T follicular helper cell (primary cell): ENCODE results near the gene LAMC3.

ENCODE experiments used
- DNase-seq: peaks from one replicate; pipeline ENCODE4 v3.0.0-alpha.2; 2020; ENCODE audit warnings: low read depth

LAMC3 gene

GRCh38 chr9:131078427-131079366, 69.7 kb downstream of the LAMC3 start:
- no peak for DNase-seq

GRCh38 chr9:131080589-131080988, 71.6 kb downstream of the LAMC3 start:
- no peak for DNase-seq

DNA sequence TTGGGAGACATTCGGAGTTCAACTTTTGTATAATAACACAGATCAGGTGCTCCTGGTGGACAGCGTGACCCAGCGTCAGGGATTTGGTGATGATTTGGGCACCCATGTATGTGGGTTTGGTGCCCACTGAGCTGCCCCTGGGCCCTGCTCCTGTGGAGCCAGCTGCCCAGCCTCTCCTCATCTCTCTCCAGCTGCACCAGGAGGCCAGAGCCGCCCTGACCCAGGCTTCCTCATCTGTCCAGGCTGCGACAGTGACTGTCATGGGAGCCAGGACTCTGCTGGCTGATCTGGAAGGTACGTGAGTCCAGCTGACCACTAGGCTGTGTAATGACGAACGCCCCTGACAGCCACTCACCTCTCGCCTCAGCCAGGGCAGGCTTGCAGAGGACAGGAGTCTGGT, 72.9 kb downstream of the LAMC3 start:
- no peak for DNase-seq

- no peak for DNase-seq
Measured at GRCh38 chr9:131082774-131083512, 74.0 kb downstream of the LAMC3 start.

DNA sequence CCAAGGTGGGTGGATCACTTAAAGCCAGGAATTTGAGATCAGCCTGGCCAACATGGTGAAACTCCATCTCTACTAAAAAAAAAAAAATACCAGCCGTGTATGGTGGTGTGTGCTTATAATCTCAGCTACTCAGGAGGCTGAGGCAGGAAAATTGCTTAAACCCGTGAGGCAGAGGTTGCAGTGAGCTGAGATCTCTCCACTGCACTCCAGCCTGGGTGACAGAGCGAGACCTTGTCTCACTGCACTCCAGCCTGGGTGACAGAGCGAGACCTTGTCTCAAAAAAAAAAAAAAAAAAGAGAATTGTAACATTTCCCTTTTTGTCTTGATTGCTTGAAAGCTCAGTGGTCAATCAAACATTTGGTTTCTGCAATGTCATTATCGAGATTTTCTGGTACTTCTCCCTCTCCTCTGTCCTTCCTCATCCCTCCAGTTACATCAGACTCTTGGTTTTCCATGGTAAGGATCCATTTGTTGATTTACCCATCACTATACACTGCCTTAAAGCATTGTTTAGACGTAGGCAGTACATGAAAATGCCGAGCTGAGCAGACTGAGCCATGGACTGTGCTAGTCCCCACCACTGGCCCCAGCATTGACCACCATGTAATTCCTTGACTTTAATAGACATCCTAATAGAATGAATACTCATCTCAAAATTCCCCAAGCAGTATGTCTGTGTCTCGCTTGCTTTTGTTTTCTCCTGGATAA, 75.8 kb downstream of the LAMC3 start:
- DNase-seq = no peak

- DNase-seq = no peak
Measured at GRCh38 chr9:131085370-131086122, 76.6 kb downstream of the LAMC3 start.

- no peak for DNase-seq
Measured at GRCh38 chr9:131087354-131087893, 78.5 kb downstream of the LAMC3 start.

DNA sequence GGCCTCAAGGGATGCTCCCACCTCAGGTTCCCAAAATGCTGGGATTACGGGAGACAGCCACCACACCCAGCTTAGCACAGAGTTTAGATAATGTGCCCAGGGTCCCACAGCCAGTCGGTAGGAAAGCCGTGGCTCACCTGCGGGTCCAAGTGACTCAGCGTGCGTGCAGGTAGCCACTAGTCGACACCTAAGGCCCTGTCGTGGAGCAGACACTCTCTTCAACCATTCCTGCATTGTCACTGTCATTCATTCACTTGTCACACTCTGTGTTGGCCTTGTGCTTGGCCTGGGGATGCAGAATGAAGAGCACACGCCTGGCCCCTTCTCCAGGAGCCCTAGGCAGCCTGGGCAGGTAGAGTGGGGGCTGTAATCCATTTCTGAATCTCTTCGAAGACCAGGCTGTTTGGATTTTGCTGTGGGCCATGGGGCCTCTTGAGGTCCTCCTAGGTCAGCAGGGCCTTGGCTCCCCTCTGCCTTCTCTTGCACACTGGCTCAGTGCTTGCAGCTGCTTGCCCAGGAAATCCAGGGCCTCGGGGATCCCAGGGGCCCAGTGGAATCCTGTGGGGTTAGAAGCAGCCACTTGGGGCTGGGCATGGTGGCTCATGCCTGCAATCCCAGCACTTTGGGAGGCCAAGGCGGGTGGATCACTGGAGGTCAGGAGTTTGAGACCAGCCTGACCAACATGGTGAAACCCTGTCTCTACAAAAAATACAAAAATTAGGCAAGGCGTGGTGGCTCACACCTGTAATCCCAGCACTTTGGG, 81.2 kb downstream of the LAMC3 start:
- DNase-seq = no peak

GRCh38 chr9:131091352-131091992, 82.5 kb downstream of the LAMC3 start:
- DNase-seq = no peak

DNA sequence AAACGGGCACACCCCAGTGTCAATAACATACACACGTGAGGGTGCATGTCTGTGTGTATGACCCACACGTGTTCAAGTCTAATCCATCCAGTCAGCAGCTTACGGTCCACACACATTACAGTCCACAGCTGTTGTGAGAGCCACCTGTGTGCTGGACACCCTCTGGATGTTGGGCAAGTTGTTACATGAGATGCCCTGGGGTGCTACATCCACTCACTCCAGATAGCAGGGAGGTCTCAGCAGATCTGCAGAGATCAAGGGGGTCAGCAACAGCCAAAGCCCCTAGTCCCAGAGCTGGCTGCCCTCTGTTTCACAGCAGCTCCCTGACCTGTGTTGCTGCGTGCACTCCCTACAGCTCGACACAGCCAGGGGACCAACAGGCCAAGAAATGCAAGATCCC, 83.1 kb downstream of the LAMC3 start:
- no peak for DNase-seq

DNA sequence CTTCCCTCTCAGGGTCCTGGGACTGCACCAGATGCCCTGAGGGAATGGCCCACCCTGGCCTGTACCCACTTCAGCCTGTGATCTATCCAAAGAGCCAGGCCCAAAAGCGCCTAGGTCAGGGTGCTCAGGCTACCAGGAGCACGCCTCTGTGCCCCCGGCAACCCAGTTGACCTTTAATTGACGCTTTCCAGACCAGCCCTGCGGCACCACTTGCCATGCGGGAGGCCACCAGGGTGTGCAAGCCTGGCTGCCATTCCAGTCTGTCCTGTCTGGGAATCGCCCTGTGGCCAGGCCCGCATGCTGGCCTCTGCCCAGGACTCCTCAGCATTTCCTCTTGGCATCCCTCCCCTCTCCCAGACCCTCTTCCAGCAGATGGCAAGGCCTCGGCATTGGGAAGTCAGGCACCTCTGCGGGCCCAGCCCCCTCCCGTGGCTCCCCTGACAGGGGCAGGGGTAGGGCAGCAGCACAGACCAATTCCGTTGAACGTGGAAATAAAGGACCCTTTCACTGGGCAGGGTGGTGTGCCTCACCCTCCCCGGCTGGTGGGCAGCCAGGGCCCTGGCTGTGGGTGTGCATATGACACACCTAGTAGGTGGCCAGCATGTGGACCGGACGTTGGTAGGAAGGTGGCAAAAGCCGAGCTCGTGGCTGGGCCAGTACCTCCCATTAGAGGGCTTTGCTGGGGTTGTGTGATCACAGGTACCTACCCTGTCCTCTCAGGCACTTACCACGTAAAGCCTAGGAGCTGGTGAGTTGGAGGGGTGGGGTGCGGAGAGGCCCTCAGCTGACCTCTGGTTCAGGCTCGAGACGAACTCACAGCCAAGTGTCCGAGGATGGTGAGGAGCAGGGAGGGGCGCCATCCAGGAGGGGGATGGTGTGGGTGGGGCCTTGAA, 83.8 kb downstream of the LAMC3 start:
- DNase-seq = no peak

DNA sequence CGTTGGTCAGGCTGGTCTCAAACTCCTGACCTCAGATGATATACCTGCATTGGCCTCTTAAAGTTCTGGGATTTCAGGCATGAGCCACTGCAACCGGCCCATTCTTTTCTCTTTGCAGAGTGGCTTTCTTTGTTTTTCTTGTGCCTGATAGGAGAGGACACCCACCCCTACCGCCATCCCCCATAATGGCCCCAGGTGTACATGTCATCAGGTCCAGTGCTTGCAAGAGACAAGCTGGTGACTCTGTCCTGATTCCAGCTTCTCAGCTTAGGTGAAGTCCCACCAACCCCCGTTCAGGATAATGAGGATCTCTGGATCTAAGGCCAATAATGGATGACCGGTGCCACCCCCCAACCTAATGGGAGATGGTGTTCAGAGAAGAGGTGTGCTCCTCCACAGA, 85.0 kb downstream of the LAMC3 start:
- no peak for DNase-seq

DNA sequence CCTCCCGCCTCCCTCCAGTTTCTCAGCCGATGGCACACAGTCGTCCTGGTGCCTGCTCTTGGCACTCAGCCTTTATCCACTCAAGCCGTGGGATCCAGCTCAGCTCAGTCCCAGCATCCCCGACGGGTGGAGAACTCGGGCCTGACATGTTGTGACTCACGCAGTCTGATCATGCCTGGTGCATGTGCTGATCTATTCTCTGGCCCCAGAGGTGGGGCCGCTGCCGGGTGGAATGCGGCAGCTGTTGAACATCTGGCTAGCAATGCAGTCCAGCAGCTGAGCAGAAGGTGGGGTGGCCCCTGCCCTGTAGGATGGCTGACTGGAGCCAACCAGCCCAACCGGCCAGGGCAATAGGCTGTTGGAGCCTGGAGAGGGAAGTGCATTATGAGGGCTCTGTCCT, 85.6 kb downstream of the LAMC3 start:
- DNase-seq = no peak

- no peak for DNase-seq
Measured at GRCh38 chr9:131095666-131096268, 86.8 kb downstream of the LAMC3 start.

DNA sequence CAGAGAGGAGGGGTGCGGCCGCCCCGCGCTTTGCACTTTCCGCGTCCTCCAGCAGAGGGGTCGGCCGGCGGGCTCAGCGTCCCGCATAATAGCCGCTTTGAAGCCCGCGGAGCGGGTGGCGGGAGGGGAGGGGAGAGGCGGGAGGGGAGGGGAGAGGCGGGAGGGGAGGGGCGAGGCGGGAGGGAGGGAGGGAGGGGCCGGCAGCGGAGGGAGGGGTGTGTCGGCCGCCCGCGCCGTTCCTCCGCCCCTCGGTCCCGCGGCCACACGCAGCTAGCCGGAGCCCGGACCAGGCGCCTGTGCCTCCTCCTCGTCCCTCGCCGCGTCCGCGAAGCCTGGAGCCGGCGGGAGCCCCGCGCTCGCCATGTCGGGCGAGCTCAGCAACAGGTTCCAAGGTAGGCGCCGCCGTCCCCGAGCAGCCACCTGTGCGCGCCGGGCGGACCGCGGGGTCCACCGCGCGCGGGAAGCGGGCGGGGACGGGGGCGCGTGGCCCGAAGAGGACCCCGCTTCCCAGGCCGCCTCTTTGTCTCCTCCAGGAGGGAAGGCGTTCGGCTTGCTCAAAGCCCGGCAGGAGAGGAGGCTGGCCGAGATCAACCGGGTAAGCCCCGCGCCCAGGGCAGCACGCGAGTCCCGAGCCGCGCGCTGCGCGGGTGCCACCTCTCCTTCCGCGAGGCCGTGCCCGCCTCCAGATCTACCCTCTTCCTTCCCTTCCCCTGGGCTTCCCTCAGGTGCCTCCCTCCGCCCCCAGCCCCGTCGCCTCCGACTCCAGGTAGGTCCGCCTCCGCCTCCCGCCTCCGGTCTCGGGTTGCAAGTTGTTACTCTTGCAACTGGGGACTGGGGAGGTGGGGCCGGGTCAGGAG, 87.5 kb downstream of the LAMC3 start, which contains the start of gene AIF1L:
TSS of gene AIF1L (plus strand) at position 263 of the 857 bp plus-strand sequence. CDS start at position 362, 99 bp downstream.
- DNase-seq = no peak

GRCh38 chr9:131097126-131097947, 88.4 kb downstream of the LAMC3 start:
- DNase-seq = no peak

- DNase-seq = no peak
Measured at GRCh38 chr9:131097948-131098278, 88.9 kb downstream of the LAMC3 start.
